Activated T-helper 9 cell treated with anti-CD3 and anti-CD28 coated beads, Interleukin-2, amount 50 U/mL, for 16 hours (primary cell): Measurements from ENCODE around the gene PCDHA6.
"Not testable (repeated sequence)": the region's sequence is repeated elsewhere in the genome, so short reads cannot be mapped to it uniquely, and the experiment has no call there.

Experiments
- DNase-seq: peaks from one replicate; pipeline ENCODE4 v3.0.0-alpha.2; 2020; ENCODE audit warnings: low read depth

PCDHA6 gene

DNA sequence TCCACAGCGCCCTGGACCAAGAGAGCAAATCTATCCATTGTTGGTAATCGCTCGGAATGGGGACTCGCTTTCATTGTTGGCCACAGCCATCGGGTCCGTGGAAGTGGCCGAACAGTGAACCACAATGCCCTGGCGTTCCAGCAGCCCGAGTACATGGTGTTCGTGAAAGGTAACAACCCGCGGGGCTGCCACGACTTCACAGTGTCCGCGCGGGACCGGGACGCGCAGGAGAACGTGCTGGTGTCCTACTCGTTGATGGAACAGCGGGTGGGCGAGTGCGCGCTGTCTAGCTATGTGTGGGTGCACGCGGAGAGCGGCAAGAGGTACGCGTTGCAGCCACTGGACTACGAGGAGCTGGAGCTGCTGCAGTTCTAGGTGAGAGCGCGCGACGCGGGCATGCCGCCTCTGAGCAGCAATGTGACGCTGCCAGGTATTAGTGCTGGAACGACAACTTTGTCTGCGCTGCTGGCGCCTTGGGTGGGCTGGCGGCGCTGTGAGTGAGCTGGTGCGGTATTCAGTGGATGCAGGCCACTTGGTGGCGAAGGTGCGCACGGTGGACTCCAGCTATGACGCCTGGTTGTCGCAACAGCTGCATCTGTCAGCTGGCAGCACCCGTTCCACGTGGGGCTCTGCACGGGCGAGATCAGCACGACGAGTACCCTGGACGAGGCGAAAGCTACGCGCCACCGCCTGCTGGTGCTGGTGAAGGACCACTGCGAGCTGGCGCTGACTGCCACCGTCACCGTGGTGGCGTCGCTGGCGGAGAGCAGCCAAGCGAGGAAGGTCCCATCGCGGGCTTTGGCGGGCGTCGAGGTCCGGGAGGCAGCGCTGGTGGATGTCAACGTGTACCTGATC, 34.9 kb downstream of the PCDHA6 start:
- no peak for DNase-seq

DNA sequence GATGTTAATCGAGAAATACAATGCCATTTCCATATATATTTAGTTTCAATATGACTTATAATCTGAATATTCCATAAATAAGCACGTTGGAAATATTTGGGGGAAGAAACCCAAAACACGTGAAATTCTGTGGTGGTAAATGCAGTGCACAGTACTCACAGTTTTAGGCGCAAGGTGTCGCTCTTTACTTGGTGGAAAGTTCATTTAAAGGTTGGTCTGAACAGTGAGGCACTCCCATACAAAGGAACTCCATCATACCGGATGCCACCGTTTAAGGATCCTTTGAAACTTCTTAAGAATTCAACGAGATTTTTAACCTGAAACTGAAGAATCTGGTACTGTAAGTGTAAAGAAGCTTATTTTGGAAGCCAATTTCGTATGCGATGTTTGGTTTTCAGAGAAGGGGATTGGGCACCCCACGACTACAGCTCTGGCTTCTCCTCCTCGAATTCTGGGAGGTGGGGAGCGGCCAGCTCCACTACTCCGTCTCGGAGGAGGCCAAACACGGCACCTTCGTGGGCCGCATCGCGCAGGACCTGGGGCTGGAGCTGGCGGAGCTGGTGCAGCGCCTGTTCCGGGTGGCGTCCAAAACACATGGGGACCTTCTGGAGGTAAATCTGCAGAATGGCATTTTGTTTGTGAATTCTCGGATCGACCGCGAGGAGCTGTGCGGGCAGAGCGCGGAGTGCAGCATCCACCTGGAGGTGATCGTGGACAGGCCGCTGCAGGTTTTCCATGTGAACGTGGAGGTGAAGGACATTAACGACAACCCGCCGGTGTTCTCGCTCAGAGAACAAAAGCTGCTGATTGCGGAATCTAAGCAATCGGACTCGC, 41.2 kb downstream of the PCDHA6 start, which contains the start of gene PCDHA11:
TSS of gene PCDHA11 (plus strand) at position 237 of the 834 bp plus-strand sequence. CDS start at position 384, 147 bp downstream.
- DNase-seq: no peak

DNA sequence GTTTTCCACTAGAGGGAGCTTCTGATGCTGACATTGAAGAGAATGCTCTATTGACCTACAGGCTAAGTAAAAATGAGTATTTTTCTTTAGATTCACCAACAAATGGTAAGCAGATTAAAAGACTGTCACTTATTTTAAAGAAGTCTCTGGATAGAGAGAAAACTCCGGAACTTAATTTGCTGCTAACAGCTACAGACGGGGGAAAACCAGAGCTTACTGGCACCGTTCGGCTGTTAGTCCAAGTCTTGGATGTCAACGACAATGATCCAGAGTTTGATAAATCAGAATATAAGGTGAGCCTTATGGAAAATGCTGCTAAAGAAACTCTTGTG, 41.8 kb downstream of the PCDHA6 start:
- no peak for DNase-seq

DNA sequence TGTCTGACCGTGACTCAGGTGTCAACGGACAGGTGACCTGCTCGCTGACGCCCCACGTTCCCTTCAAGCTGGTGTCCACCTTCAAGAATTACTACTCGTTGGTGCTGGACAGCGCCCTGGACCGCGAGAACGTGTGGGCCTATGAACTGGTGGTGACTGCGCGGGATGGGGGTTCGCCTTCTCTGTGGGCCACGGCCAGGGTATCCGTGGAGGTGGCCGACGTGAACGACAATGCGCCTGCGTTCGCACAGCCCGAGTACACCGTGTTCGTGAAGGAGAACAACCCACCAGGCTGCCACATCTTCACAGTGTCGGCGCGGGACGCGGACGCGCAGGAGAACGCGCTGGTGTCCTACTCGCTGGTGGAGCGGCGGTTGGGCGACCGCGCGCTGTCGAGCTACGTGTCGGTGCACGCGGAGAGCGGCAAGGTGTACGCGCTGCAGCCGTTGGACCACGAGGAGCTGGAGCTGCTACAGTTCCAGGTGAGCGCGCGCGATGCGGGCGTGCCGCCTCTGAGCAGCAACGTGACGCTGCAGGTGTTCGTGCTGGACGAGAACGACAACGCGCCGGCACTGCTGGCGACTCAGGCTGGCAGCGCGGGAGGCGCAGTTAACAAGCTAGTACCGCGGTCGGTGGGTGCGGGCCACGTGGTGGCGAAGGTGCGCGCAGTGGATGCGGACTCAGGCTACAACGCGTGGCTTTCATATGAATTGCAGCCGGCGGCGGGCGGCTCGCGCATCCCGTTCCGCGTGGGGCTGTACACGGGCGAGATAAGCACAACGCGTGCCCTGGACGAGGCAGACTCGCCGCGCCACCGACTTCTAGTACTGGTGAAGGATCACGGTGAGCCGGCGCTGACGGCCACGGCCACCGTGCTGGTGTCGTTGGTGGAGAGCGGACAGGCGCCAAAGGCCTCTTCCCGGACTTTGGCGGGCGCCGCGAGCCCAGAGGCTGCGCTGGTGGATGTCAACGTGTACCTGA, 42.8 kb downstream of the PCDHA6 start:
- no peak for DNase-seq

DNA sequence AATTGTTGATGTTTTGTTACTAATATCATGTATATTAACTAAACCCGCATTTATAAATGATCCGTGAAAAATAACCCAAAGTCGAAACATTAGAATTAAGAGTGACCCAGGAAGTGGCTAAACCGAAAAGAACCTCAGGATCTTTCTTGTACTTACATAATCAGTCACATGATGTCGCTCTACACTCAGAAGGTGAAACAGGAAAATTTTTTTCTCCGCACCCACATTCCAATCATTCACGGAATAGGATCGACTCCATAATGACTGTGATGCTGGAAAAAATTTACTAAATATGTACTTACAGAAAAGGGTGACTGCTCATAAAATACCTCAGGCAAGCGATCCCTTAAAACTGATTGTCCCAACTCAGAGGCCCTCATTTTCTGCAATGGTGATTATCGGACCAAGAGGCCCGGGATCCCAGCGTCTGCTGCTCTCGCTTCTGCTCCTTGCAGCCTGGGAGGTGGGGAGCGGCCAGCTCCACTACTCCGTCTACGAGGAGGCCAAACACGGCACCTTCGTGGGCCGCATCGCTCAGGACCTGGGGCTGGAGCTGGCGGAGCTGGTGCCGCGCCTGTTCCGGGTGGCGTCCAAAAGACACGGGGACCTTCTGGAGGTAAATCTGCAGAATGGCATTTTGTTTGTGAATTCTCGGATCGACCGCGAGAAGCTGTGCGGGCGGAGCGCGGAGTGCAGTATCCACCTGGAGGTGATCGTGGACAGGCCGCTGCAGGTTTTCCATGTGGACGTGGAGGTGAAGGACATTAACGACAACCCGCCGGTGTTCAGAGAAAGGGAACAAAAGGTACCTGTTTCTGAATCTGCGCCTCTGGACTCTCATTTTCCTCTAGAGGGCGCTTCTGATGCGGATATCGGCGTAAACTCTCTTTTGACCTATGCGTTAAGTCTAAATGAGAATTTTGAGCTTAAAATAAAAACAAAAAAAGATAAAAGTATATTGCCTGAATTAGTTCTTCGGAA, 47.6 kb downstream of the PCDHA6 start, which contains the start of gene PCDHA12:
TSS of gene PCDHA12 (plus strand) at position 224 of the 981 bp plus-strand sequence. CDS start at position 389, 165 bp downstream.
- no peak for DNase-seq

DNA sequence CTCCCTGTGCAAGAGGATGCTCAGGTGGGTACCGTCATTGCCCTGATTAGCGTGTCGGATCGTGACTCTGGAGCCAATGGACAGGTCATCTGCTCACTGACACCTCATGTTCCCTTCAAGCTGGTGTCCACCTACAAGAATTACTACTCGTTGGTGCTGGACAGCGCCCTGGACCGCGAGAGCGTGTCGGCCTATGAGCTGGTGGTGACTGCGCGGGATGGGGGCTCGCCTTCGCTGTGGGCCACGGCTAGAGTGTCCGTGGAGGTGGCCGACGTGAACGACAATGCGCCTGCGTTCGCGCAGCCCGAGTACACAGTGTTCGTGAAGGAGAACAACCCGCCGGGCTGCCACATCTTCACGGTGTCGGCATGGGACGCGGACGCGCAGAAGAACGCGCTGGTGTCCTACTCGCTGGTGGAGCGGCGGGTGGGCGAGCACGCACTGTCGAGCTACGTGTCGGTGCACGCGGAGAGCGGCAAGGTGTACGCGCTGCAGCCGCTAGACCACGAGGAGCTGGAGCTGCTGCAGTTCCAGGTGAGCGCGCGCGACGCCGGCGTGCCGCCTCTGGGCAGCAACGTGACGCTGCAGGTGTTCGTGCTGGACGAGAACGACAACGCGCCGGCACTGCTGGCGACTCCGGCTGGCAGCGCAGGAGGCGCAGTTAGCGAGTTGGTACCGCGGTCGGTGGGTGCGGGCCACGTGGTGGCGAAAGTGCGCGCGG, 48.9 kb downstream of the PCDHA6 start:
- DNase-seq: not testable (repeated sequence)

DNA sequence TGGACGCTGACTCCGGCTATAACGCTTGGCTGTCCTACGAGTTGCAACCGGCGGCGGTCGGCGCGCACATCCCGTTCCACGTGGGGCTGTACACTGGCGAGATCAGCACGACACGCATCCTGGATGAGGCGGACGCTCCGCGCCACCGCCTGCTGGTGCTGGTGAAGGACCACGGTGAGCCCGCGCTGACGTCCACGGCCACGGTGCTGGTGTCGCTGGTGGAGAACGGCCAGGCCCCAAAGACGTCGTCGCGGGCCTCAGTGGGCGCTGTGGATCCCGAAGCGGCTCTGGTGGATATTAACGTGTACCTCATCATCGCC, 49.5 kb downstream of the PCDHA6 start:
- no peak for DNase-seq
